ENCODE results near the gene TAS2R38.

GRCh38 chr7:142002179-142002578 is 28.6 kb upstream of the TAS2R38 start:
- TF ChIP-seq TCF12 (IDR thresholded peaks at IDR 0.05; ENCODE audit: low read depth) (no peak), NFIC (IDR thresholded peaks at IDR 0.05) (no peak), CREB1 (IDR thresholded peaks at IDR 0.05; ENCODE audit: low read depth) (no peak), RAD21 (IDR thresholded peaks at IDR 0.05; ENCODE audit: low read depth) (no peak), EP300 (IDR thresholded peaks at IDR 0.05; ENCODE audit: borderline replicate concordance) (no peak), CEBPB (IDR thresholded peaks at IDR 0.05) (no peak), TEAD4 (IDR thresholded peaks at IDR 0.05) (no peak), FOXM1 (IDR thresholded peaks at IDR 0.05; ENCODE audit: borderline replicate concordance, low read depth) (no peak), TAF1 (IDR thresholded peaks at IDR 0.05; ENCODE audit: low read depth) (no peak), EGR1 (IDR thresholded peaks at IDR 0.05) (no peak), YY1 (IDR thresholded peaks at IDR 0.05; ENCODE audit: low read depth) (no peak)
- TF ChIP-seq, protein P1, sequence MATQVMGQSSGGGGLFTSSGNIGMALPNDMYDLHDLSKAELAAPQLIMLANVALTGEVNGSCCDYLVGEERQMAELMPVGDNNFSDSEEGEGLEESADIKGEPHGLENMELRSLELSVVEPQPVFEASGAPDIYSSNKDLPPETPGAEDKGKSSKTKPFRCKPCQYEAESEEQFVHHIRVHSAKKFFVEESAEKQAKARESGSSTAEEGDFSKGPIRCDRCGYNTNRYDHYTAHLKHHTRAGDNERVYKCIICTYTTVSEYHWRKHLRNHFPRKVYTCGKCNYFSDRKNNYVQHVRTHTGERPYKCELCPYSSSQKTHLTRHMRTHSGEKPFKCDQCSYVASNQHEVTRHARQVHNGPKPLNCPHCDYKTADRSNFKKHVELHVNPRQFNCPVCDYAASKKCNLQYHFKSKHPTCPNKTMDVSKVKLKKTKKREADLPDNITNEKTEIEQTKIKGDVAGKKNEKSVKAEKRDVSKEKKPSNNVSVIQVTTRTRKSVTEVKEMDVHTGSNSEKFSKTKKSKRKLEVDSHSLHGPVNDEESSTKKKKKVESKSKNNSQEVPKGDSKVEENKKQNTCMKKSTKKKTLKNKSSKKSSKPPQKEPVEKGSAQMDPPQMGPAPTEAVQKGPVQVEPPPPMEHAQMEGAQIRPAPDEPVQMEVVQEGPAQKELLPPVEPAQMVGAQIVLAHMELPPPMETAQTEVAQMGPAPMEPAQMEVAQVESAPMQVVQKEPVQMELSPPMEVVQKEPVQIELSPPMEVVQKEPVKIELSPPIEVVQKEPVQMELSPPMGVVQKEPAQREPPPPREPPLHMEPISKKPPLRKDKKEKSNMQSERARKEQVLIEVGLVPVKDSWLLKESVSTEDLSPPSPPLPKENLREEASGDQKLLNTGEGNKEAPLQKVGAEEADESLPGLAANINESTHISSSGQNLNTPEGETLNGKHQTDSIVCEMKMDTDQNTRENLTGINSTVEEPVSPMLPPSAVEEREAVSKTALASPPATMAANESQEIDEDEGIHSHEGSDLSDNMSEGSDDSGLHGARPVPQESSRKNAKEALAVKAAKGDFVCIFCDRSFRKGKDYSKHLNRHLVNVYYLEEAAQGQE (IDR thresholded peaks at IDR 0.05; ENCODE audit: low read depth): no peak
- TF ChIP-seq, protein P2, sequence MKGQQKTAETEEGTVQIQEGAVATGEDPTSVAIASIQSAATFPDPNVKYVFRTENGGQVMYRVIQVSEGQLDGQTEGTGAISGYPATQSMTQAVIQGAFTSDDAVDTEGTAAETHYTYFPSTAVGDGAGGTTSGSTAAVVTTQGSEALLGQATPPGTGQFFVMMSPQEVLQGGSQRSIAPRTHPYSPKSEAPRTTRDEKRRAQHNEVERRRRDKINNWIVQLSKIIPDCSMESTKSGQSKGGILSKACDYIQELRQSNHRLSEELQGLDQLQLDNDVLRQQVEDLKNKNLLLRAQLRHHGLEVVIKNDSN (IDR thresholded peaks at IDR 0.05): no peak
- TF ChIP-seq, protein P3, sequence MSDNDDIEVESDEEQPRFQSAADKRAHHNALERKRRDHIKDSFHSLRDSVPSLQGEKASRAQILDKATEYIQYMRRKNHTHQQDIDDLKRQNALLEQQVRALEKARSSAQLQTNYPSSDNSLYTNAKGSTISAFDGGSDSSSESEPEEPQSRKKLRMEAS (IDR thresholded peaks at IDR 0.05): no peak

Data from Ishikawa (cell line).